Hematopoietic multipotent progenitor cell treated with erythropoietin and hydrocortisone succinate and interleukin-3 and kit ligand, for 17 days (in vitro differentiated cells): Measurements from ENCODE around the gene SLC4A1.

Experiments
- DNase-seq: peaks from one replicate; pipeline ENCODE4 v3.0.0-alpha.2; 2015; ENCODE audit warnings: low spot score

The SLC4A1 gene

GRCh38 chr17:44267818-44268490, at the start of gene SLC4A1:
Gene SLC4A1 (minus strand): TSS chr17:44268135. CDS start chr17:44262866, 5,269 bp downstream.
- peak; percentile 93 for DNase-seq

GRCh38 chr17:44317545-44317944, 49.6 kb upstream of the SLC4A1 start:
- peak; percentile 44 for DNase-seq

GRCh38 chr17:44315760-44316731, 48.1 kb upstream of the SLC4A1 start:
- DNase-seq, result peak; percentile 74

- DNase-seq, result peak; percentile 48
Measured at GRCh38 chr17:44314869-44315661, 47.1 kb upstream of the SLC4A1 start.

- DNase-seq, result no peak
Measured at GRCh38 chr17:44314524-44314868, 46.6 kb upstream of the SLC4A1 start.

- no peak for DNase-seq
Measured at GRCh38 chr17:44314031-44314430, 46.1 kb upstream of the SLC4A1 start.

- DNase-seq, result no peak
Measured at GRCh38 chr17:44312396-44313104, 44.6 kb upstream of the SLC4A1 start.

GRCh38 chr17:44311562-44312181, 43.7 kb upstream of the SLC4A1 start:
- no peak for DNase-seq

GRCh38 chr17:44310609-44311376, 42.9 kb upstream of the SLC4A1 start:
- DNase-seq, result no peak

GRCh38 chr17:44310188-44310587, 42.3 kb upstream of the SLC4A1 start:
- DNase-seq, result no peak

- peak; percentile 74 for DNase-seq
Measured at GRCh38 chr17:44309472-44309871, 41.5 kb upstream of the SLC4A1 start.

GRCh38 chr17:44308865-44309264, 40.9 kb upstream of the SLC4A1 start:
- DNase-seq, result peak; percentile 38

GRCh38 chr17:44308320-44308818, 40.4 kb upstream of the SLC4A1 start, which contains the start of gene RUNDC3A:
Gene RUNDC3A (plus strand): TSS chr17:44308601. CDS start chr17:44308833, 232 bp downstream.
- peak; percentile 85 for DNase-seq

- peak; percentile 54 for DNase-seq
Measured at GRCh38 chr17:44307387-44308186, 39.7 kb upstream of the SLC4A1 start.

GRCh38 chr17:44304651-44305050, 36.7 kb upstream of the SLC4A1 start:
- DNase-seq, result no peak

GRCh38 chr17:44297975-44298374, 30.0 kb upstream of the SLC4A1 start:
- no peak for DNase-seq

GRCh38 chr17:44293509-44294226, 25.7 kb upstream of the SLC4A1 start:
- DNase-seq, result no peak

GRCh38 chr17:44287651-44288050, 19.7 kb upstream of the SLC4A1 start:
- peak; percentile 77 for DNase-seq

- no peak for DNase-seq
Measured at GRCh38 chr17:44284024-44284400, 16.1 kb upstream of the SLC4A1 start.
